ENCODE results near the gene CCDC13.

Gene CCDC13

GRCh38 chr3:42733501-42734262, 39.4 kb downstream of the CCDC13 start:
- no peak for ATAC-seq

GRCh38 chr3:42732829-42733459, 40.1 kb downstream of the CCDC13 start:
- peak; percentile 52; the same call in 2 of the 3 replicates for ATAC-seq
- TF ChIP-seq ARNTL (CRISPR knock-in tag; IDR thresholded peaks at IDR 0.05; ENCODE audit: borderline replicate concordance, low read depth) (no peak), CSDC2 (CRISPR knock-in tag; IDR thresholded peaks at IDR 0.05) (no peak), ZNF8 (CRISPR knock-in tag; IDR thresholded peaks at IDR 0.05) (no peak), GLIS3 (CRISPR knock-in tag; IDR thresholded peaks at IDR 0.05) (no peak), POU6F1 (CRISPR knock-in tag; IDR thresholded peaks at IDR 0.05; ENCODE audit: borderline replicate concordance, low read depth) (no peak), RARB (CRISPR knock-in tag; IDR thresholded peaks at IDR 0.05) (no peak)

More at GRCh38 chr3:42733501-42734262, 39.4 kb downstream of the CCDC13 start:
- no peak for TF ChIP-seq ZFP30 (CRISPR knock-in tag; IDR thresholded peaks at IDR 0.05)
- no peak for TF ChIP-seq TSHZ2 (CRISPR knock-in tag; IDR thresholded peaks at IDR 0.05)
- no peak for TF ChIP-seq ZNF565 (CRISPR knock-in tag; conservative IDR thresholded peaks at IDR 0.05; ENCODE audit: low read depth)
- no peak for TF ChIP-seq ZNF8 (CRISPR knock-in tag; IDR thresholded peaks at IDR 0.05)
- TF ChIP-seq PPARA (CRISPR knock-in tag; IDR thresholded peaks at IDR 0.05; ENCODE audit: borderline replicate concordance), result no peak
- no peak for TF ChIP-seq RARB (CRISPR knock-in tag; IDR thresholded peaks at IDR 0.05)
- no peak for TF ChIP-seq TCF4 (CRISPR knock-in tag; IDR thresholded peaks at IDR 0.05; ENCODE audit: borderline replicate concordance)
- no peak for TF ChIP-seq BACH2 (CRISPR knock-in tag; IDR thresholded peaks at IDR 0.05; ENCODE audit: borderline replicate concordance)
- no peak for TF ChIP-seq CREB5 (CRISPR knock-in tag; IDR thresholded peaks at IDR 0.05; ENCODE audit: low read depth)
- no peak for TF ChIP-seq CSDC2 (CRISPR knock-in tag; IDR thresholded peaks at IDR 0.05)
- TF ChIP-seq ZFP3 (CRISPR knock-in tag; IDR thresholded peaks at IDR 0.05), result no peak
- TF ChIP-seq ISL1 (CRISPR knock-in tag; IDR thresholded peaks at IDR 0.05), result no peak
- TF ChIP-seq GLIS3 (CRISPR knock-in tag; IDR thresholded peaks at IDR 0.05), result no peak
- TF ChIP-seq TOX (CRISPR knock-in tag; IDR thresholded peaks at IDR 0.05; ENCODE audit: borderline replicate concordance), result no peak
- TF ChIP-seq POU6F1 (CRISPR knock-in tag; IDR thresholded peaks at IDR 0.05; ENCODE audit: borderline replicate concordance, low read depth), result no peak
- TF ChIP-seq SNAI2 (CRISPR knock-in tag; IDR thresholded peaks at IDR 0.05), result no peak
- TF ChIP-seq CSRNP3 (CRISPR knock-in tag; IDR thresholded peaks at IDR 0.05), result no peak

GRCh38 chr3:42732196-42732828, 40.7 kb downstream of the CCDC13 start:
- no peak for ATAC-seq
- TF ChIP-seq SNAI2 (CRISPR knock-in tag; IDR thresholded peaks at IDR 0.05), result no peak
- TF ChIP-seq CREB5 (CRISPR knock-in tag; IDR thresholded peaks at IDR 0.05; ENCODE audit: low read depth), result no peak
- no peak for TF ChIP-seq ZFP30 (CRISPR knock-in tag; IDR thresholded peaks at IDR 0.05)
- no peak for TF ChIP-seq CSRNP3 (CRISPR knock-in tag; IDR thresholded peaks at IDR 0.05)
- TF ChIP-seq OSR1 (CRISPR knock-in tag; IDR thresholded peaks at IDR 0.05), result no peak
- TF ChIP-seq RARB (CRISPR knock-in tag; IDR thresholded peaks at IDR 0.05), result no peak
- no peak for TF ChIP-seq POU6F1 (CRISPR knock-in tag; IDR thresholded peaks at IDR 0.05; ENCODE audit: borderline replicate concordance, low read depth)
- no peak for TF ChIP-seq ARNTL (CRISPR knock-in tag; IDR thresholded peaks at IDR 0.05; ENCODE audit: borderline replicate concordance, low read depth)
- no peak for TF ChIP-seq ZNF70 (CRISPR knock-in tag; IDR thresholded peaks at IDR 0.05)
- no peak for TF ChIP-seq TOX (CRISPR knock-in tag; IDR thresholded peaks at IDR 0.05; ENCODE audit: borderline replicate concordance)
